ENCODE measurements around the gene PPIL1.

DNA sequence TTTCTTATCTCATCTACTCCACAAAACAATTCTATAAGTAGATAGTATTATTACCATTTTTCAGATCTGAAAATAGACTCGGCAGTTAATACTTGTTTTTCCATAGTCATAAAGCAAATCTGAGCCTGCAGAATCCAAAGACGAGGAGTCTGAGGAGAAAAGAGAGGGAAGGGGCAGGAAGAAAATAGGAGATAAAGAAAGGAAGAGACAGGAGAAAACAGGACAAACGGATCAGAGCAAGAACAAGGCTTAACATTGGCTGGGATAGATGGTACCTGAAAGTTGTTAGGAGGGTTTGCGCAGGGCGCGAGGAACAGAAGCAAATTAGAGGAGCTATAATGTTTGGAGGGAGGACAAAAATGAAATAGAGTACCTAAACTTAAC is 639 bp upstream of the PPIL1 start:
- TF ChIP-seq, protein P1, sequence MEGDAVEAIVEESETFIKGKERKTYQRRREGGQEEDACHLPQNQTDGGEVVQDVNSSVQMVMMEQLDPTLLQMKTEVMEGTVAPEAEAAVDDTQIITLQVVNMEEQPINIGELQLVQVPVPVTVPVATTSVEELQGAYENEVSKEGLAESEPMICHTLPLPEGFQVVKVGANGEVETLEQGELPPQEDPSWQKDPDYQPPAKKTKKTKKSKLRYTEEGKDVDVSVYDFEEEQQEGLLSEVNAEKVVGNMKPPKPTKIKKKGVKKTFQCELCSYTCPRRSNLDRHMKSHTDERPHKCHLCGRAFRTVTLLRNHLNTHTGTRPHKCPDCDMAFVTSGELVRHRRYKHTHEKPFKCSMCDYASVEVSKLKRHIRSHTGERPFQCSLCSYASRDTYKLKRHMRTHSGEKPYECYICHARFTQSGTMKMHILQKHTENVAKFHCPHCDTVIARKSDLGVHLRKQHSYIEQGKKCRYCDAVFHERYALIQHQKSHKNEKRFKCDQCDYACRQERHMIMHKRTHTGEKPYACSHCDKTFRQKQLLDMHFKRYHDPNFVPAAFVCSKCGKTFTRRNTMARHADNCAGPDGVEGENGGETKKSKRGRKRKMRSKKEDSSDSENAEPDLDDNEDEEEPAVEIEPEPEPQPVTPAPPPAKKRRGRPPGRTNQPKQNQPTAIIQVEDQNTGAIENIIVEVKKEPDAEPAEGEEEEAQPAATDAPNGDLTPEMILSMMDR (IDR thresholded peaks at IDR 0.05) = no peak
- TF ChIP-seq POLR2A (IDR thresholded peaks at IDR 0.05) = no peak
